Upper lobe of left lung (tissue), 6 donors: ENCODE data around the gene PLEKHA4. TPM values are rescaled to one million over a fixed set of nuclear protein-coding genes. Genes with fewer than 3 reads are reported as not detected.

Experiments
- ATAC-seq, 2 donors: fragments of 200-7000 bp; cut with Tn5 transposase; one replicate each; pipeline ENCODE4 v1.9.1; 2022; ENCODE audit warnings: mild to moderate bottlenecking in 2 of 2, moderate library complexity in 2 of 2; ENCODE audit not compliant: low FRiP score in 2 of 2
- DNase-seq, 2 donors: peaks; one replicate each; pipeline ENCODE4 v3.0.0-alpha.2; 2019 to 2020
- H3K27ac ChIP-seq, 4 donors: fragments of 200-600 bp; sonication (generic); one replicate each; pipeline ENCODE4 v1.5.1; 2016 to 2019
- H3K27me3 ChIP-seq, 4 donors: fragments of 200-600 bp; sonication (generic); one replicate each; pipeline ENCODE4 v1.5.1; 2017 to 2019
- H3K36me3 ChIP-seq, 4 donors: fragments of 200-600 bp; sonication (generic); one replicate each; pipeline ENCODE4 v1.5.1; 2016 to 2019
- H3K4me1 ChIP-seq, 4 donors: fragments of 200-600 bp; sonication (generic); one replicate each; pipeline ENCODE4 v1.5.1; 2018 to 2019
- H3K4me3 ChIP-seq, 4 donors: fragments of 200-600 bp; sonication (generic); one replicate each; pipeline ENCODE4 v1.5.1; 2017 to 2019; ENCODE audit warnings: mild to moderate bottlenecking in 2 of 4, moderate library complexity in 1 of 4
- H3K9me3 ChIP-seq, 4 donors: fragments of 200-600 bp; sonication (generic); one replicate each; pipeline ENCODE4 v1.5.1; 2018 to 2019
- CTCF ChIP-seq, 6 experiments: fragments of 450-650 bp in 4 of 6; fragments of 200-600 bp in 2 of 6; sonication (generic) in 2 of 6; IDR thresholded peaks; one replicate each; pipeline ENCODE4 v1.5.1; 2016 to 2019; ENCODE audit warnings: antibody characterized with exemption in 6 of 6
- EP300 ChIP-seq, 4 donors: sonication (generic); formaldehyde crosslinking; IDR thresholded peaks; one replicate each; pipeline ENCODE4 v1.5.1; 2017; ENCODE audit warnings: antibody characterized with exemption in 4 of 4, control low read depth in 2 of 4
- POLR2A ChIP-seq, 4 donors: fragments of 450-650 bp; IDR thresholded peaks; one replicate each; pipeline ENCODE4 v1.5.1; 2016 to 2017; ENCODE audit warnings: antibody characterized with exemption in 4 of 4, mild to moderate bottlenecking in 2 of 4
- POLR2AphosphoS5 ChIP-seq, 2 donors: sonication (generic); formaldehyde crosslinking; IDR thresholded peaks; one replicate each; pipeline ENCODE4 v1.5.1; 2017; ENCODE audit warnings: antibody characterized with exemption in 2 of 2
- WGBS, 2 donors: methylation state at CpG; one replicate each; pipeline ENCODE4 v1.1.5; 2017 to 2018; 5-methylcytosine and 5-hydroxymethylcytosine counted together
- total RNA-seq, 6 donors: library from RNA; depleted of rRNA in 4 of 6; stranded (reverse); fragments of >200 nt in 4 of 6; gene quantifications; one replicate each; pipeline versions ENCODE4 v1.1.0 to v1.2.1, GENCODE V29; 2016 to 2021
- donor health status: DM: no; HTN: no; CAD: no; lungs with moderate emphysema.
- donor health status: DM: no; HTN: yes; CAD: no; lungs with severe emphysema.

The PLEKHA4 gene
- total RNA-seq, 6 donors from 2014 or later = 6.3 to 34.9 (median 21.2) TPM

DNA sequence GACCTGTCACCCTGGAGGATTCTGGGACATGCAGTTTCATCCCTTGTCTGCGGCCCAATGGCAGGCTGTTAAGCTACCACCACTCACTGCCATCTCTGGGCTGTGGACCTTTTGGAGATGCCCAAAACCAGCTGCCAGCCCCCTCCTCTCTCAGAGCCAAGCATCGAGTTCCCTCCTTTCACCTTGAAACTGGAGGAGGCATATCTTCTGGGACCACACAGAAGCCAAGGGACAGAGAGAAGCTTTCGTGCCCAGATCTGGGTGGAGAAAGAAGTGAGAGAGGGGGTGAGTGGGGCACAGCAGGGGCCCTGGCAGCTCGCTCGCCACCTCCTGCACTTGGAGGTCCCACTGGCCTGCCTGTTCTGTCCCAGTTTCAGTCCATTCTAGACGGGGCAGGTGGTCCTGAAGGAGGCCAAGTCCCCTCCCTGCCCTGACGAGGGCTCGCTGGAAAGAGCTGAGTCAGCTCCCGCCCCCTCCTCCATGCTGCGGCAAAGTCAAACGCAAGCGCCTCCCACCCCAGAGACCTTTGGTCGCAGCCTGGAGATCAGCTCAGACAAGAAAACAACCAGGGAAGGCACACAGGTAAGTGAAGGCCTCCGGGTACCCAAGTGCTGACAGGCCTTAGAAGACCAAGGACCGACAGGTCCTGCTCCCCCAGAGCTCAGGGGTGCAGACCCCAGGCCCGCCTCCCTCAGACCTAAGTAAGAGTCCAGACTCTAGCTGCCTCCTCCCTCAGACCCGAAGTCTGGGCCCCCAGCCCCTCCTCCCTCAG lies 61.4 kb downstream of the PLEKHA4 start:
- H3K36me3 ChIP-seq = peaks cover 0 to 7% (median 2%) of the 10 kb centered on the region in 4 donors
- H3K9me3 ChIP-seq = no peaks in the 10 kb centered on the region
- peak in 1 of 2 donors; percentile 53 for DNase-seq
- TF ChIP-seq POLR2AphosphoS5 (IDR thresholded peaks at IDR 0.05) (no peak), CTCF (IDR thresholded peaks at IDR 0.05) (no peak), POLR2A (IDR thresholded peaks at IDR 0.05) (no peak), EP300 (IDR thresholded peaks at IDR 0.05) (no peak)
- peak in 1 of 2 donors; percentile 42 for ATAC-seq
- no peak overlapping the region for H3K27ac ChIP-seq
- 85 to 89% methylated on average over 10 to 17 of the region's 17 CpGs for WGBS, 2 donors
- H3K27me3 ChIP-seq = no peaks in the 10 kb centered on the region
- H3K4me1 ChIP-seq = peaks cover 4 to 25% (median 17%) of the 10 kb centered on the region in 4 donors
- no peak overlapping the region for H3K4me3 ChIP-seq

DNA sequence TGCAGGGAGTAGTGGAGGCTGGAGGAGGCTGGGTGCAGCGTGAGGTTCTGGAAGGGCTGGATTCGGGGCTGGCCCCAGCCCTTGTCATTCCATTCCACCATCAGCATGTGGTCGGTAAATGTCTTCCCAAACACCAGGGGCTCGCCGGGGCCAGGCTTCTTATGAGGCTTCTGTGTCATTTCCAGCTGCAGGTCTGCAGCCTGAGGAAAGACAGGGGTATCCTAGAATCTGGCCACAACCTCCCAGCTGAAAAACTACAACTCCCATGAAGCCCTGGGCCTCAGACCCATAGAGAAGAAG lies 61.9 kb downstream of the PLEKHA4 start:
- Histone ChIP-seq H3K9me3 (no peaks in the 10 kb centered on the region), H3K4me3 (no peak overlapping the region), H3K27me3 (no peaks in the 10 kb centered on the region), H3K36me3 (peaks cover 0 to 7% (median 2%) of the 10 kb centered on the region in 4 donors), H3K27ac (no peak overlapping the region), H3K4me1 (peaks cover 4 to 20% (median 11%) of the 10 kb centered on the region in 4 donors)
- TF ChIP-seq CTCF (IDR thresholded peaks at IDR 0.05) = no peak
- no peak for TF ChIP-seq POLR2AphosphoS5 (IDR thresholded peaks at IDR 0.05)
- TF ChIP-seq EP300 (IDR thresholded peaks at IDR 0.05) = no peak
- TF ChIP-seq POLR2A (IDR thresholded peaks at IDR 0.05) = no peak
- DNase-seq (peak; percentile 36 to 42), ATAC-seq (no peak)
- WGBS, 2 donors = 84 to 93% methylated on average over 2 to 5 of the region's 5 CpGs

DNA sequence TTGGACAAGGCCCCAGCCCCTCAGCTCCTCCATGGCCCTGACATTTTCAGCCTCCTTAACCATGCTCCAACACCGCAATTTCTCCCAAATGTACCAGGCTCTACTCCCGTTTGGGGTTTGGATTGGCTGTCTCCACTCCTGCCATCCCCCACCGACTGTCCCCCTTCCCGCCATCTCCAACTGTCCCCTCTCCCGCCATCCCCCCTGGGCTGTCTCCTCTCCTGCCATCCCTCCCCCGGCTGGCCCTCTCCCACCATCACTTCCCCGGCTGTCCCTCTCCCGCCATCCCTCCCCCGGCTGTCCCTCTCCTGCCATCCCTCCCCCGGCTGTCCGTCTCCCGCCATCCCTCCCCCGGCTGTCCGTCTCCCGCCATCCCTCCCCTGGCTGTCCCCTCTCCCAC lies 63.0 kb downstream of the PLEKHA4 start:
- WGBS, 2 donors = 82 to 93% methylated on average over 9 to 10 of the region's 15 CpGs
- Histone ChIP-seq H3K27me3 (no peaks in the 10 kb centered on the region), H3K9me3 (no peaks in the 10 kb centered on the region), H3K4me1 (peaks cover 4 to 14% (median 9%) of the 10 kb centered on the region in 4 donors), H3K4me3 (no peak overlapping the region), H3K36me3 (peaks cover 0 to 7% (median 2%) of the 10 kb centered on the region in 4 donors), H3K27ac (no peak overlapping the region)
- TF ChIP-seq POLR2AphosphoS5 (IDR thresholded peaks at IDR 0.05) = no peak
- TF ChIP-seq POLR2A (IDR thresholded peaks at IDR 0.05) = no peak
- TF ChIP-seq CTCF (IDR thresholded peaks at IDR 0.05) = no peak
- TF ChIP-seq EP300 (IDR thresholded peaks at IDR 0.05) = no peak
- no peak for ATAC-seq
- DNase-seq = no peak

GRCh38 chr19:48804496-48804895 lies 63.9 kb downstream of the PLEKHA4 start:
- DNase-seq (no peak), ATAC-seq (no peak)
- H3K9me3 ChIP-seq = no peaks in the 10 kb centered on the region
- WGBS, 2 donors = 70 to 95% methylated on average over 8 of the region's 8 CpGs
- peaks cover 0 to 5% (median 2%) of the 10 kb centered on the region in 4 donors for H3K4me1 ChIP-seq
- TF ChIP-seq EP300 (IDR thresholded peaks at IDR 0.05) (no peak), CTCF (IDR thresholded peaks at IDR 0.05) (no peak), POLR2AphosphoS5 (IDR thresholded peaks at IDR 0.05) (no peak), POLR2A (IDR thresholded peaks at IDR 0.05) (no peak)
- peaks cover 0 to 10% (median 5%) of the 10 kb centered on the region in 4 donors for H3K36me3 ChIP-seq
- H3K4me3 ChIP-seq = no peak overlapping the region
- no peaks in the 10 kb centered on the region for H3K27me3 ChIP-seq
- no peak overlapping the region for H3K27ac ChIP-seq

GRCh38 chr19:48802623-48803022 lies 65.8 kb downstream of the PLEKHA4 start:
- H3K4me3 ChIP-seq = no peak overlapping the region
- H3K9me3 ChIP-seq = no peaks in the 10 kb centered on the region
- TF ChIP-seq POLR2AphosphoS5 (IDR thresholded peaks at IDR 0.05) = no peak
- TF ChIP-seq EP300 (IDR thresholded peaks at IDR 0.05) = no peak
- TF ChIP-seq POLR2A (IDR thresholded peaks at IDR 0.05) = no peak
- no peak for TF ChIP-seq CTCF (IDR thresholded peaks at IDR 0.05)
- H3K27ac ChIP-seq = no peak overlapping the region
- no peaks in the 10 kb centered on the region for H3K27me3 ChIP-seq
- no peaks in the 10 kb centered on the region for H3K4me1 ChIP-seq
- DNase-seq (no peak), ATAC-seq (no peak)
- WGBS, 2 donors = 94 to 97% methylated on average over 2 of the region's 2 CpGs
- peaks cover 0 to 17% (median 8%) of the 10 kb centered on the region in 4 donors for H3K36me3 ChIP-seq
